Caco-2 (cell line): Measurements from ENCODE around the gene RAP1B. TPM values are rescaled to one million over a fixed set of nuclear protein-coding genes. Genes with fewer than 3 reads are reported as not detected.

Experiments
- BruUV-seq: library from RNA; stranded (reverse); fragments of 400-500 nt; replicated peaks from 2 replicates; lab custom pipeline; 2021; lab: Mats Ljungman, UMichigan
- CTCF ChIA-PET: fragments of 300-600 bp; sonication (Branson Sonifier 250); formaldehyde crosslinking; loops from one replicate; lab custom pipeline; 2022; ENCODE audit warnings: antibody characterized with exemption; lab: Charles Lee
- POLR2A ChIA-PET: fragments of 300-600 bp; sonication (Branson Sonifier 250); formaldehyde crosslinking; loops from one replicate; lab custom pipeline; 2022; ENCODE audit warnings: antibody characterized with exemption; lab: Charles Lee
- DNase-seq, 2 experiments: peaks; one replicate each; pipeline versions ENCODE4 v3.0.0 to v3.0.0-alpha.2; 2020 to 2022
- H3K27me3 ChIP-seq: replicated peaks from 2 replicates; pipeline ENCODE4 v1.6.0; 2011; ENCODE audit warnings: low read length; ENCODE audit not compliant: control insufficient read depth, insufficient read depth
- H3K36me3 ChIP-seq: 2 replicates; pipeline ENCODE4 v1.5.1; 2011; ENCODE audit warnings: low read length; ENCODE audit not compliant: control insufficient read depth, insufficient read depth
- H3K4me1 ChIP-seq: fragments of 250-450 bp; sonication (Bioruptor Pico); 2 replicates; pipeline ENCODE4 v1.5.1; 2020; ENCODE audit warnings: mild to moderate bottlenecking
- H3K4me3 ChIP-seq: 2 replicates; pipeline ENCODE4 v1.5.1; 2011; ENCODE audit warnings: low read depth, mild to moderate bottlenecking, control low read depth, low read length
- H3K9me3 ChIP-seq: fragments of 250-450 bp; sonication (Bioruptor Pico); 2 replicates; pipeline ENCODE4 v1.5.1; 2020; ENCODE audit warnings: mild to moderate bottlenecking, moderate library complexity
- H3K27ac Mint-ChIP-seq: one replicate; pipeline ENCODE4 v1.8.0; 2022; ENCODE audit warnings: mixed read lengths; ENCODE audit not compliant: unreplicated experiment
- H3K27me3 Mint-ChIP-seq: one replicate; pipeline ENCODE4 v1.8.0; 2022; ENCODE audit warnings: mixed read lengths; ENCODE audit not compliant: insufficient read depth, unreplicated experiment
- H3K36me3 Mint-ChIP-seq: one replicate; pipeline ENCODE4 v1.8.0; 2022; ENCODE audit warnings: mild to moderate bottlenecking, mixed read lengths; ENCODE audit not compliant: insufficient read depth, unreplicated experiment
- H3K4me1 Mint-ChIP-seq: one replicate; pipeline ENCODE4 v1.8.0; 2022; ENCODE audit warnings: low read depth, mixed read lengths; ENCODE audit not compliant: unreplicated experiment
- H3K4me3 Mint-ChIP-seq: one replicate; pipeline ENCODE4 v1.8.0; 2022; ENCODE audit warnings: mild to moderate bottlenecking, moderate library complexity, mixed read lengths; ENCODE audit not compliant: unreplicated experiment
- H3K9me3 Mint-ChIP-seq: one replicate; pipeline ENCODE4 v1.8.0; 2022; ENCODE audit warnings: mixed read lengths; ENCODE audit not compliant: unreplicated experiment
- intact Hi-C: fragments of 100-400 bp; cut with micrococcal nuclease; formaldehyde crosslinking; loops from one replicate; pipeline ENCODE4 v1.10.0; 2022; ENCODE audit not compliant: unreplicated experiment
- total RNA-seq: library from RNA; stranded (reverse); gene quantifications from 2 replicates; pipeline ENCODE4 v1.2.3, GENCODE V29; 2022
- TF ChIP-seq, protein P1 (sequence below), 2 experiments: fragments of 200-600 bp in 1 of 2; IDR thresholded peaks; 1 replicate in 1 of 2; 2 replicates in 1 of 2; pipeline versions ENCODE4 v1.5.1 to v1.8.0; 2011 to 2022; ENCODE audit warnings: antibody characterized with exemption in 1 of 2, control low read depth in 1 of 2, inconsistent platforms in 1 of 2, low read depth in 1 of 2, low read length in 1 of 2, mild to moderate bottlenecking in 1 of 2, moderate library complexity in 1 of 2; ENCODE audit not compliant: insufficient read depth in 1 of 2, severe bottlenecking in 1 of 2, unreplicated experiment in 1 of 2

The RAP1B gene
- total RNA-seq, 1 experiment from 2014 or later, result 216 TPM

GRCh38 chr12:68591734-68592418, 18.8 kb upstream of the RAP1B start:
- no TSS peak for BruUV-seq
- intact Hi-C loops, result no loop called here
- Mint-ChIP-seq H3K4me3 (no peak overlapping the region), H3K27ac (no peak overlapping the region), H3K4me1 (no peaks in the 10 kb centered on the region), H3K36me3 (no peaks in the 10 kb centered on the region), H3K9me3 (peaks cover 19% of the 10 kb centered on the region), H3K27me3 (no peaks in the 10 kb centered on the region)
- POLR2A ChIA-PET, result interaction anchor here (0.6 kb wide), 1 partner anchor 16 kb away, joined by 3 read pairs; no protein-coding TSS in a partner anchor
- DNase-seq, result no peak
- TF ChIP-seq, protein P1, sequence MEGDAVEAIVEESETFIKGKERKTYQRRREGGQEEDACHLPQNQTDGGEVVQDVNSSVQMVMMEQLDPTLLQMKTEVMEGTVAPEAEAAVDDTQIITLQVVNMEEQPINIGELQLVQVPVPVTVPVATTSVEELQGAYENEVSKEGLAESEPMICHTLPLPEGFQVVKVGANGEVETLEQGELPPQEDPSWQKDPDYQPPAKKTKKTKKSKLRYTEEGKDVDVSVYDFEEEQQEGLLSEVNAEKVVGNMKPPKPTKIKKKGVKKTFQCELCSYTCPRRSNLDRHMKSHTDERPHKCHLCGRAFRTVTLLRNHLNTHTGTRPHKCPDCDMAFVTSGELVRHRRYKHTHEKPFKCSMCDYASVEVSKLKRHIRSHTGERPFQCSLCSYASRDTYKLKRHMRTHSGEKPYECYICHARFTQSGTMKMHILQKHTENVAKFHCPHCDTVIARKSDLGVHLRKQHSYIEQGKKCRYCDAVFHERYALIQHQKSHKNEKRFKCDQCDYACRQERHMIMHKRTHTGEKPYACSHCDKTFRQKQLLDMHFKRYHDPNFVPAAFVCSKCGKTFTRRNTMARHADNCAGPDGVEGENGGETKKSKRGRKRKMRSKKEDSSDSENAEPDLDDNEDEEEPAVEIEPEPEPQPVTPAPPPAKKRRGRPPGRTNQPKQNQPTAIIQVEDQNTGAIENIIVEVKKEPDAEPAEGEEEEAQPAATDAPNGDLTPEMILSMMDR (IDR thresholded peaks at IDR 0.05; ENCODE audit: insufficient read depth in 1 of 2, low read depth in 1 of 2, low read length in 1 of 2, severe bottlenecking in 1 of 2, unreplicated experiment in 1 of 2), result no peak
- CTCF ChIA-PET, result no interaction called here
- peaks cover 21% of the 10 kb centered on the region for H3K9me3 ChIP-seq
- no peaks in the 10 kb centered on the region for H3K27me3 ChIP-seq
- no peaks in the 10 kb centered on the region for H3K36me3 ChIP-seq
- H3K4me3 ChIP-seq, result no peak overlapping the region
- H3K4me1 ChIP-seq, result no peaks in the 10 kb centered on the region

- Histone ChIP-seq H3K4me3 (no peak overlapping the region), H3K9me3 (peaks cover 4% of the 10 kb centered on the region; the same call in 1 of the 2 replicates), H3K4me1 (no peaks in the 10 kb centered on the region), H3K27me3 (no peaks in the 10 kb centered on the region), H3K36me3 (no peaks in the 10 kb centered on the region)
- Mint-ChIP-seq H3K27me3 (no peaks in the 10 kb centered on the region), H3K27ac (no peak overlapping the region), H3K36me3 (no peaks in the 10 kb centered on the region), H3K4me3 (no peak overlapping the region), H3K4me1 (no peaks in the 10 kb centered on the region), H3K9me3 (peaks cover 10% of the 10 kb centered on the region)
- no peak for DNase-seq
- intact Hi-C loops, result no loop called here
- BruUV-seq, result no TSS peak
- POLR2A ChIA-PET, result no interaction called here
- TF ChIP-seq, protein P1 (IDR thresholded peaks at IDR 0.05; ENCODE audit: insufficient read depth in 1 of 2, low read depth in 1 of 2, low read length in 1 of 2, severe bottlenecking in 1 of 2, unreplicated experiment in 1 of 2), result no peak
- CTCF ChIA-PET, result no interaction called here
These were observed 15.5 kb upstream of the RAP1B start for GRCh38 chr12:68595241-68595640.

- Histone ChIP-seq H3K36me3 (no peaks in the 10 kb centered on the region), H3K9me3 (no peaks in the 10 kb centered on the region), H3K4me3 (no peak overlapping the region), H3K4me1 (no peaks in the 10 kb centered on the region), H3K27me3 (no peaks in the 10 kb centered on the region)
- Mint-ChIP-seq H3K36me3 (no peaks in the 10 kb centered on the region), H3K4me3 (no peak overlapping the region), H3K27ac (no peak overlapping the region), H3K4me1 (no peaks in the 10 kb centered on the region), H3K9me3 (no peaks in the 10 kb centered on the region), H3K27me3 (no peaks in the 10 kb centered on the region)
- intact Hi-C loops, result no loop called here
- BruUV-seq, result no TSS peak
- ChIA-PET CTCF (no interaction called here), POLR2A (interaction anchor here (0.7 kb wide), 1 partner anchor 73 kb away, joined by 3 read pairs; no protein-coding TSS in a partner anchor)
- TF ChIP-seq, protein P1 (IDR thresholded peaks at IDR 0.05; ENCODE audit: insufficient read depth in 1 of 2, low read depth in 1 of 2, low read length in 1 of 2, severe bottlenecking in 1 of 2, unreplicated experiment in 1 of 2), result no peak
- no peak for DNase-seq
These were observed 8.9 kb upstream of the RAP1B start for GRCh38 chr12:68601767-68602166.
